HG02938 (cell line): ENCODE data around the gene GFOD1.
"Not testable (repeated sequence)": the region's sequence is repeated elsewhere in the genome, so short reads cannot be mapped to it uniquely, and the experiment has no call there.

Experiments
- ATAC-seq: cut with Tn5 transposase; IDR thresholded peaks from one replicate; pipeline ENCODE4 v1.9.1; 2021; ENCODE audit warnings: mild to moderate bottlenecking, moderate library complexity; ENCODE audit not compliant: unreplicated experiment

GFOD1 gene

DNA sequence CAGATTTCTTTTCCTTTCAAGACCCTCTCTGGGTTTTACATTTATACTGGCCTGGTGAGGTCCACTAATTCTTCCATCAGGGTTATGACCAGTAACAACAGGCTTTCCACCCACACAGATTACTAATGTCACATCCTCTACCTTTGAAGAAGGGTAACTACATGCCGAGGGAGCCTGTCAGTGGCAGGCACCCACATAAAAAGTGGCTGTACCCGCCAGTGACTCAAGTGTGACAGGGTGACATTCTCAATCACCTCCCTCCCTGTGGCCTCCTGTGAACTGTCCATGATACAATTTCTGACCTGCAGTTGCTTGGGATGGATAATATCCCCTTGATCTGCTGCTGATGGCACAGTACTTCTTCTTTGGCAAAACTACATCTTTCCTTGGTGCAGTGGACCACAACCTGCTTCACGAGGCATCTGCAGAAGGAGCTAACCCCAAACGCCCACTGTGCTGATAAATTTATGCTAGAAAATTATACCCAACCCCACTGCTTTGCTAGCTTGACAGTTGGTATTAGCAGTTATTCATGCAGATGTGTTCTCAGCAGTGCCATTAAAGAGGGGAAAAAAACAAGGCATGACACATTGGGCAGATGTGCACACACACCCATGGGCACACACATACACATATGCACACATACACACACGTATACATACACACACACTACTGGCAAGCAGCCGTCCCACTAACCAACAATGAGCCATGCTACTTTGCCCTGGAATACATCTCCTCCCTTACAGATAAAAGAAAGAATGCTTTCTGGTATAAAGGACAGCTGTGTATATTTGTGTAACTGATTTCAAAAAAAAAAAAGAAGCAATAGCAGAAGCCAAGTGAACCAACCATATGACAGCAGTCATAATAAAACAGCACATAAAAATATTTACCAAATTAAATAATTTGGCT is 20.8 kb downstream of the GFOD1 start:
- no peak for ATAC-seq

DNA sequence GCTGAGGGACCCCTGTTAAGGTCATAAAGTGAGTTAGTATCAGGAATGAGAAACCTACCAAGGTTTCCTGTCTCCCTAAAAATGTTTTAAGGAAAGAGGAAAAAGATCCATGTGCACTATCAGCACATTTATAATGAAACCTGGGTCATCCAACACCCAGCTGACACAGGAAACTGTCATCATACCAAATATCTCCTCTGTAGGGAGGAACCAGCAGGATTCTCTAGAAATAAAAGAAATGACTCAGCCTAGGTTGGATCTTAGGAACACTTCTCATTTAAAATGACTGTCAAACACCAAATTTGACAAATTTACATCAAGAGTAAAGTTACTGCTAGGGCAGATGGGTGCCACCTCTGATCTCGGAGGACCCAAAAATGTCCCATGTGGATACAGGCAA is 21.7 kb downstream of the GFOD1 start:
- no peak for ATAC-seq

DNA sequence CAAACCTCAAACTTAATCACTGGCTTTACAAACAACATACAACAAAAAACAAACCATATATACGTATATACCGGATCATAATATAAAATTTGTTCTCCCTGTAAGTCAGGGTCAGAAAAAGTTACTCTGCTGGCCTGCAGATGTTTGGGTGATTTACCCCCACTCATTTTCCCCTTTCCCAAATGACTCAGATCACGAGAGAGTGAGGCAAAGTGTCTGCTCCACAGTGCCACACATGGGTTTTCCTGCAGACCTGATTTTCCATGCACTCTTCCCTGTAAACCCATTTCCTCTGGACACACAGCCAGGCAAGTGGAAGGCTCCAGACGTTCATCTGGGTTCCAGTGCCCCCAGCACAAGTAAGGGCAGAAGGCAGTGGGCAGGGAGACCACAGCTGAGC is 23.5 kb downstream of the GFOD1 start:
- no peak for ATAC-seq

DNA sequence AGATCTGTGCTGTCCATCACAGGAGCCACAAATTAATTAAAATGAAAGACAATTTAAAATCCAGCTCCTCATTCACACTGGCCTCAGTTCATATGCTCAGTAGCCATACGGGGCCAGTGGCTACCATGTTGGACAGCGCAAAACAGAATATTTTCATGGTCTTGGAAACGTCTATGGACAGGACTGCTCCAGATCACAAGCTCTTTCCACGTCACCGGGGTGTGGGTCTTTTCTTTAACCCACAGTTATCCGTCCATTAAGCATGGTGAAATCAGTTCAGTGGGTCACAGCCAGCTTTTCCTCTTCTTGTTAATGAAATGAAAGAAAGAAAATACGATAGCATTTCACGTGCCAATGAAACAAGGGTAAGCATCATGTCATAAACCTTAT is 24.1 kb downstream of the GFOD1 start:
- ATAC-seq, result no peak

DNA sequence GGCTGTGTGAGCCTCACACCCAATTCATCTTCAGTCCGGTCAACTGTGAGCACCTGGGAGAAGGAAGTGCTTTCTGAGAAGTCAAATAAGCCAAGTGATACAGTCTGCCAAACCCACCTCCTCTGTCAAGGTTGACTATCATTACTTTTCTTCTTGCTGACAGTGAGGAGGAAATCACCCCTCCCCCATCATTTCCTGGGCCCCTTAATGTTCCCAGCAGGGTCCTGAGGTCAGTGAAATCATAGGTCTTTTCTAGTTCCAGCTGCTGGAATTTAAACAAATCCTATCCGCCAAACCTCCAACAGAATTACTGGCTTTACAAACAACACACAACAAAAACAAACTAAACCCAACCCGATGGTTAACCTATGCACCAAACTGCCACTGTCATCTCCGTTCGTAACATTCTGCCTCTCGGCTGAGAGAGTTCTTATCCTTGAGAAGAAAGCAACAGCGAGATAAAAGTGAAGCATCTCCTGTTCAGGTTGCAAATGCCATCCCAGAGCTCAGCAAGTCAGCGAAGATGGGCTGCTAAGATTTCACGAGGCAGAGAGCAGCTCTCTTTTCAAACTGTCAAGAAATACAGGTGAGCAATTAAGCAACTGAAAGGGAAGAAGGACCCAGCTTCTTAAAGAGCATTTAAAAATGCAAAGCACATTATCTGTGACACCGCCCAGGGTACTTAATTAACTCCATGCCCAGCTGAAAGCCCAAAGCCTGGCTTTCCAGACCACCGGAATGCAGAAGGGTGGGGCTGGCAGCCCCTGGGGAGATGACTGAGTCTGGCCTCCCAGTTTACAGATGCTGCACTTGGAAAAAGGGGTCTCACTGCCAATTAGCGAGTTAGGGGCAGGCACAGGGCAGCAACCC is 24.7 kb downstream of the GFOD1 start:
- no peak for ATAC-seq

DNA sequence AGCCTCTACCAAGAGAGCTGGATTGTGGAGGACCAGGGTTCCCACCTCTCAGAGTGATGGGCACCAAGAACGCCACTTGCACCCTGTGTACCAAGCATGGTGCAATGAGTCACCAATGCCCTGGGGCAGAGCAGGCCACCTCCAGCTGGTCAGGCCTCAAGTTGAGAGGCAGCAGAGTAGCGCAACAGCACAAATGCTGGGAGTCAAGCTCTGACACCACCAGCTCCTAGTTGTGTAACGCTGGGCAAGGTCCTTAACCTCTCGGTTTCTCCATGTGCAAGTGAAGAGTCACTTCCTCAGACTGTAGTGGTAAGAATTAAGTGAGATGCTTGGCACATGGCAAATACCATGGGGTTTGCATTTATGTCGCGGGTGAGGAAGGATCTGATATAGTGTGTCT is 25.6 kb downstream of the GFOD1 start:
- ATAC-seq, result no peak

DNA sequence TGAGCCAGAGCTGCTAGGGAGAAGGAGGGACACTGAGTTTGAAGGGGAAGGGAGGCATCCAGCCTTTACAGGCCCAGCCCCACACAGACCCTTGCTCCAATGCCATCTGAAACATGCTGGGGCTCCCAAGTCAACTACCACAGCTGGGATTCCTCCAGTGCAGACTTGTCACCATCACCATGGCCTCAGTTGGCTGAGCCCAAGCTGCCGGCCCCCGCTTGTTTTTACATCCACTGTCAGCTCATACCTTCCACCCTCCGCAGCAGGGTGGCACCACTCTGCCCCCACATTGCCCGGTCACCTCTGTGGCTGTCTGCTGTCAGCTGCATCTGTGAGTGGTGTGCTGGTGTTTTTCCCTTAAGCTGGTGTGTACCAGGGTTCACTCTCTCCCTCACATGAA is 26.1 kb downstream of the GFOD1 start:
- no peak for ATAC-seq

DNA sequence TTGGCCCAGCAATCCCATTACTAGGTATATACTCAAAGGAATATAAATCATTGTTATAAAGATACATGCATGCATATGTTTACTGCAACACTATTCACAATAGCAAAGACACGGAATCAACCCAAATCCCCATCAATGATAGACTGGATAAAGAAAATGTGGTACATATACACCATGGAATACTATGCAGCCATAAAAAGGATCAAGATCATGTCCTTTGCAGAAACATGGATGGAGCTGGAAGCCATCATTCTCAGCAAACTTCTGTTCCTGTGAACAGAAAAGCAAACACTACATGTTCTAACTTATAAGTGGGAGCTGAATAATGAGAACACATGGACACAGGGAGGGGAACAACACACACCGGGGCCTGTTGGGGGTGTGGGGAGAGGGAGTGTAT is 27.1 kb downstream of the GFOD1 start:
- ATAC-seq, result not testable (repeated sequence)

DNA sequence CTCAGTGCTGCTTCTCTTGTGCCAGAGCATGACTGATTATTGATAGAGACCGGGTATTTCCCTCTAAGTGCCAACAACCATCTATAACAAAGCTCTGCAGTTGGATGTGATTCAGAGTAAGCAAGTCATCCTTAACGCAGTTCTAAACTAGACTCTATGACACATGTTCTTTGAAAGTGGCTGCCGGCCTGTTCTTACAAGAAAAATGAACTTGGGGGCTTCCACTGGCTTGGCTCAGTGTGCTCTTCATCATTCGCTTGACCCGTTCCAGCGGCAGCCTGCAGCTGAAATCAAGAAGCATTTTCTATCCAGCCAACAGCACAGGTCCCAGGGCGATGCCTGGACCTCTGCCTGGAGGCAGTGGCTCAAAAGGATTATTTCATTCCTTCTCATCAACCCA is 29.8 kb downstream of the GFOD1 start:
- no peak for ATAC-seq

DNA sequence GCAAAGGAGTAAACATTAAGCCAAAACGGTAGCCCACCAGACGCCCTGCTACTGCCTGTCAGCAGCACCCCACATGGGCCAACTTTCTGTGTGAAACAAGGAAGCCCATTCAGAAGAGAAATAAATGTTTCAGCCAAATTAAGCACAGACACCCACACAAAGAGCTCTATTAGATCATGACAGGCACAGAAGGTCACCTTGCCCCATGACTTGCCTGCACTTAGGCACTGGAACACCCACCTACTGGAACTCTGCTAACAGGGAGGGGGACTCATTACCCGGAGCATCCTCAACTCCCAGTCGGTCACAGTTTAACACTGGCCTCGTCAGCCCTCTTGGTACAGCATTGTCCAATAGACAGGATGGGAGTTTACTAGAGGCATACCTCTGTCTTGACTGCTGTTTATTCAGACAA is 31.8 kb downstream of the GFOD1 start:
- peak; percentile 30 for ATAC-seq

DNA sequence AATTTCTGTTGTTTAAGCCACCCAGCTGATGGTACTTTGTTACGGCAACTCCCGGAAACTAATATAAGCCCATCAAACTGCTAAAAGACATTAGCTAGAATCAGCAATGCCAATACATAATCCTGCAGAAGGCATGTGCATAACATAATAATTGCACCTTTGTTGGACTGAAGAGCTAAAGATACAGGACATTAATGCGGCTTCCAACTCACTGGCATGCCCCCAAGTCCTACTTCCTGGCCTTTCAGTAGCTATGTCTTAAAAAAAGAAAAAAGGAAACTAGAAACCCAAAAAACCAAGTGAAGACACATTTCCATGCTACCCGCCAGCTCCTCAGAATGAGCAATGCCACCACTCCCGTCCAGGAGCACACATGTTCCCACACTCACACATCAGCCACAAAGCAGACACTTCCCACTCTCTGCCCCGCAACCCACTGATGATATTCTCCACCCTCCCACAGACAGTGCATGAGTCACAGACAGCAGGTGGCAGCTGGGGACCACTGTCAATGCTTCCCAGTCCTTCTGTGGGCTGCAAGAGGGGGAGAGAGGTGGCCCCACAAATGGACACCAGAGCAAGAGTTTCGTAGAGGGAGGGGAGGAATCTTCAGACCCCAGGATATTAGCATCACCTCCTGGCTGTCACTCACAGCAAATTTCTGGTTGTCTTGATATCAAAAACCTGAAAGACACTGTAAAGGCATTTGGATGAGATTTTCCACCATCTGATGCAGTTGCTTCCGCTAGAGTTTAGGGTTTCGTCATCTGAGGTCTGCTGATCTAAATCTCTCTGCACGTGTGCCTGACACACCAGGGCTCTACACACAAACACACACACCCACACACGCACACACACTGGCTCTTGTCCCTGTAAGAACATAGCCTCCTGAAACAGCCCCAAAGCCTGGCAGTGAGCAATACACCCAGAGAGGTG is 32.8 kb downstream of the GFOD1 start:
- peak; percentile 37 for ATAC-seq

DNA sequence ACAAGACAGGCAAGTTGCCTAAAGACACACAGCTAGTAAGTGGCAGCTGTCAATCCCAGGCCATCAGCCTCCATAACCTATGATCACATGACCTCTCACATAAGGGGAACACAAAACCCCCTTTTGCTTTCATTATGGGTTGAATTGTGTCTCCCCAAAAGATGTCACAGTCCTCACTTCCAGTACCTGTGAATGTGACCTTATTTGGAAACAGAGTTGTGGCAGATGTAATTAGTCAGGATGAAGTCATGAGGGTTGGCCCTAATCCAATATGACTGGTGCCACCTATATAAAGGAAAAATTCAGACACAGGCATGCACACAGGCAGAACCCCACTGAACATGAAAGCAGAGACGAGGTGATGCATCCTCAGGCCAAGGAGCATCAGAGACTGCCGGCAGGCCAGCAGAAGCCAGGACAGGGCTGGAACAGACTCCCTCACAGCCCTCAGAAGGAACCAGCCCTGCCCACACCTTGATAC is 33.6 kb downstream of the GFOD1 start:
- no peak for ATAC-seq

DNA sequence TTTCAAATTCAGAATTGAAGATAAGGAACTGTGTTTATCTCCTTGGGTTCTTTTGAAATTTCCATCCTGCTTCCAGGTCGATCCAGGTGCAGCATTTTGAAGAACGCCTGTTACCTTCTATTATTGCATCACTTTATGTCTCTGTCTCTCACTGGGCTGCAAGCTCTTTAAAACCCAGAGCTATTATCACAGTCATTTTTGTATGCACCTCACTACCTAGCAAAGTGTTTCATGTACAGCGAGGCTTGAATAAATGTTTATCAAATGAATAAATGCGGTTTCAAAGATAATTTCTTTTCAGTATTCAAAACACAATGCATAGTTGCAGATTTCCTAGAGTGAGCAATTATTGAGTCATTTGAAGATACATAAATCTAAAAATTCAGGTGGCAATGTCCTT is 34.2 kb downstream of the GFOD1 start:
- ATAC-seq, result no peak

DNA sequence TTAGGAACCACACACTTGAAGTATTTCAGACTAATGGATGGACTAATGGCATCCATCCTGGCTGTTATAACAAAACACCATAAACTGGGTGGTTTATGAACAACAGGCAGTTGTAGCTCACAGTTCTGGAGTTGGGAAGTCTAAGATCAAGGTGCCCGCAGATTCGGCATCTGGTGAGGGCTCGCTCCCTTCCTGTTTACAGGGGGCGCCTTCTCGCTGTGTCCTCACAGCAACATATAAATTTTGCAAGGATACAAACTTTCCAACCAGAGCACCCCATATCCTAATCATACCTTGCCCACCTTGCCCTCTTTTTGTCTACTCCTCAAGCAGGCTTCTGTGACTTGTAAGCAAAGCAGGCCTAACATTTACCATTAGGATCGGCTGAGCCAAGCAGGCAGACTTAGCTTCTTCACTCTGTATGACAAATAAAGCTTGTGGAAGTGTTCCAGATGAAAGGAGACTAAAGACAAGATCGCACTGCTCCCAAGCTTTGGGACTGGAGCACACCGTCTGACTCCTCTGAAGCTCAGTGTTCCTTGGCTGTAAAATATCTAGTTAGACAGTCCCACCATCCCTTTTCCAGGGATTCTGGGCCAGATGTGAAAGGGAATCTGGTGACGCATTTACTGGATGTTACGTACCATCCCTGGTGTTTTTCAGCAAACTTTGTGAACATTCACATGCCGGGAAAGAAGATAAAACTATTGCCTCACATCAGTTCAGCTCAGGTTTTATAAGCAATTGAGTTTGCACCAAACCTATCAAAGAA is 34.9 kb downstream of the GFOD1 start:
- ATAC-seq, result no peak

DNA sequence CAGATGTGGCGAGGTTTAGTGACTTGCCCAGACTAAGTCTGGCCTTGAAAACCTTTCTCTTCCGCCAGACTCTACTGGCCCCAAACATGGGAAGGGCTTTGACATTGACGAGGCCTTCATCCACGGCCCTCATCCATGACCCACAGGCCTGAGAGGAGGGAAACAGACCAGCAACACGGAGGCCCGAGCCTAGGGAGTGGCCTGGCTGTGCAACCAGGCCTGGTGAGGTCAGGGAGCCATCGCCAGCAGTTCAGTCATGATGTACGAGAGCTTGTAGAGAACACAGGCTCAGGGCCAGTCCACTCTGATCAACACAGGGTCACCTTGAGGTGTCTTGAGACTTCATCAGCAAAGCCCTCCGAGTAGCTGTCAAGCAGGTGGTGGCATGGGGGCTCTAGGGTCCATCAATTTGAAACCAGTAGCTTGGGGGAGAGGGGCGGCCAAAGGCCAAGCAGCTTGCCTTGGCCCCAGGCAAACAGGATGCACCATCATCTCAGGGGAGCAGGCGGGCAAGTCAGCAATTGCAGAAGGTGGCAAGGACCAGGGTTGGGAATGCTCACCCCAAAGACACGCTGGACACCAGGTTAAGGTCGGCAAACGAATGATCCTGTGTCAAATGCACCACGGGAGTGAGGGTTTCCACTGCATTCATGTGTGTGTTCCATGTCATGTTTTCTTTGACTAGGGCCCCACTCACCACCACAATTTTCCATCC is 36.1 kb downstream of the GFOD1 start:
- no peak for ATAC-seq

DNA sequence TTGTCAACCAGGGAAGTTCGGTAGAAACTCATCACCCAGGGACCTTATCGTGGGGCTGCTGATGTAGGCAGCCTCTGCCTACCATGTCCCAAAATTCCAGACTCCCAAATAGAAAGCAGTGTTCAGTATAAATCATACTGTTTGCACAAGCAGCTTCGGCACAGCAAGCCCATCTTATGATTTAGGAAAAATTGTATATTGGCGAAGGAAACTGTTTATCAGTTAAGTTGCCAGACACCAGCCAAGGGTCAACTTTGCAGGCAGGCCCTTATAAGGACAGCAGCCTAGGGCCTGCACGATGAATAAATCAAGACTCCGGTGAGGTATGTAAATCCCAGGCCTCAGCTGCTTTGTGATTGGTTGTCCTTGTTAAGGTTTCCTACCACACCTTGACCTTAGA is 36.8 kb downstream of the GFOD1 start:
- ATAC-seq, result no peak

DNA sequence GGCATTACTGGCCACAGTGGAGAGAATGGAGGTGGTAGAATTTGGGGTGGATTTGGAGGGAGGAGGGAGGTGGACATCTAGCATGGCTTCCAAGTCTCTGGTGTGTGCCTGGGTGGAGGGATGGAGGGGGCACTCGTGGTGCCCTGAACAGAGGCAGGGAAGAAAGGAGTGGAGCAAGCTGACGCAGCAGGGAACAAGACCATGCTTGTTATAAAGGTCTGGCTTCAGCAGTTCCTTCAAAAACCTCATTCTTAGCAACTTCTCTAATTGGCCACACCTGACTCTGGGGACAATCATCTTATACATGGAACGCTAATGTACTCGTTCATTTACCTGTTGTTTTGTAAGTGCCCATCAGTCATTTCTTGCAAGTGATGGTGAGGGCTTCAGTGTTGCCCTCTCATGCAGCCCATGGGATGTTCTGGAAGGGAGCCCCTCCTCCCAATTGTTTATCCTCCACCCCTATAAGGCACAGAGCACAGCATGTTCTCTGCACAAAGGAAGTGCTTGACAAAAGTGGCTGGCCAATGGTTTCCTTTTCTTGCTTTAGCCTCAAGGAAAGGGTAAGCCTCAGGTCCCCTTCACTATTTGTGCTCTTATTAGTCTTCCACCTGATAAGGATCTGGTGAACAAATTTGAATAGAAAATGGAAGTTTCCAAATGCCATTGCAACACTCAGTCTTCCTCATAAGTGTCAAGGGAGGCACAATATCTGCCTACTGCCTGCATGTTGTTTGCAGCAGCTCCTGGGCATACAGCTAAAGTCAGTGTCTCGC is 39.3 kb downstream of the GFOD1 start:
- no peak for ATAC-seq

DNA sequence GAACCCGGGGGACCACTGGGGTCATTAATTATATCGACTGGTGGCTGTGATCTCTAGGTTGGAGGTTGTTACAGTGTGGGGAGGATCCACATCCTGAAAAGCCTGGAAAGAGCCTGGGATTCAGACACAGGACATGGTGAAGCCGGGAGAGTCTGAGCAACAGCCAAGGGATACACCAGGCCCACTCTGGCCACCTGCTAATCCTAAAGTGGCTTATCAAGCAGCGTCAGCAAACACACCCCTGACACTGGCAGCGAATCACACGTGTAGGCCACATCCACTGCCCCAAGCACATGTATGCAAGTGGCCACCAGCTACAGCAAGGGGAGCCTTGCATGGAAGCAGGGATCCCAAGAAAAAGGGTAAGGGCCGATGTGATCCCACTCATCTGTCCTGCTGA is 41.0 kb downstream of the GFOD1 start:
- ATAC-seq, result no peak

DNA sequence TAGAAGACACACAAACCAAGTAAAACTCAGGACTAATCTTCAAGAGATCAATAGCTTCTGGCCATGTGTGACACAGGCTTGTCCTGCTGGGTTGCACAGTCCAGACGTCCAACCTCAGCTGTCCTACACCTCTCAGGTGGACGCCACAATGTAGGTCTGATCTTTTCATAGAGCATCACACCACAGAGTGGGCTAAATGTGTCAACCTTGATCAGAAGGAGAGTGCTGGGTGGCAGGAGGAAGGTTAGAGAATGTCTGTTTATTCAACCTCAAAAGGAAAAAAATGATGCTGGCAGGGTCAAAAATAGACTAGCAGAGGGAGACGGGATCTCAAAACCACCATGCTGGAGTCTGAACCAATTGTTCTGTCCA is 41.7 kb downstream of the GFOD1 start:
- no peak for ATAC-seq
